Ovary (tissue), 9 donors: Measurements from ENCODE around the gene CEACAM16. TPM values are rescaled to one million over a fixed set of nuclear protein-coding genes. Genes with fewer than 3 reads are reported as not detected.

Experiments used
- DNase-seq, 5 donors: peaks; one replicate each; pipeline ENCODE4 v3.0.0-alpha.2; 2019 to 2020
- H3K27ac ChIP-seq, 2 donors: fragments of 200-600 bp; one replicate each; pipeline versions ENCODE4 v1.5.1 to v1.8.0; 2019 to 2022
- H3K27me3 ChIP-seq: fragments of 200-600 bp; one replicate; pipeline ENCODE4 v1.8.0; 2022
- H3K36me3 ChIP-seq: fragments of 200-600 bp; sonication (generic); one replicate; pipeline ENCODE4 v1.5.1; 2019
- H3K4me1 ChIP-seq: one replicate; pipeline ENCODE4 v1.8.1; 2013; ENCODE audit warnings: mild to moderate bottlenecking, moderate library complexity; ENCODE audit not compliant: insufficient read depth
- H3K4me3 ChIP-seq: fragments of 200-600 bp; sonication (generic); one replicate; pipeline ENCODE4 v1.5.1; 2017
- H3K9me3 ChIP-seq, 2 donors: fragments of 200-600 bp in 1 of 2; sonication (generic) in 1 of 2; one replicate each; pipeline versions ENCODE4 v1.5.1 to v1.8.1; 2013 to 2019; ENCODE audit warnings: mild to moderate bottlenecking in 1 of 2, moderate library complexity in 1 of 2
- EP300 ChIP-seq: sonication (generic); formaldehyde crosslinking; IDR thresholded peaks from one replicate; pipeline ENCODE4 v1.6.1; 2017; ENCODE audit warnings: antibody characterized with exemption
- POLR2A ChIP-seq: fragments of 450-650 bp; IDR thresholded peaks from one replicate; pipeline ENCODE4 v1.6.1; 2017; ENCODE audit warnings: antibody characterized with exemption, mild to moderate bottlenecking, moderate library complexity
- WGBS, 3 donors: extraction: QIAGEN DNeasy Blood & Tissue Kit in 1 of 3; methylation state at CpG; one replicate each; pipeline versions ENCODE4 v1.1.5 to v1.1.7; 2013 to 2017; 5-methylcytosine and 5-hydroxymethylcytosine counted together
- intact Hi-C, 4 donors: fragments of 100-400 bp; cut with DNase I; formaldehyde crosslinking; loops; one replicate each; pipeline versions ENCODE4 v1.11.0 to v1.15.1; 2022 to 2023
- polyA plus RNA-seq, 2 donors: library from polyadenylated mRNA; stranded (reverse); fragments of 200-250 nt in 1 of 2; fragments of 350-450 nt in 1 of 2; fragmentation: Illumina TruSeq in 1 of 2; extraction: RNeasy Lipid Tissue Mini Kit (QIAGEN cat#74804) in 1 of 2; gene quantifications; one replicate each; pipeline ENCODE4 v1.2.3, GENCODE V29; 2013 to 2014
- total RNA-seq, 7 donors: library from RNA; depleted of rRNA in 2 of 7; stranded (reverse); fragments of >200 nt in 2 of 7; fragmentation: NEBNext Ultra II Directional in 3 of 7; extraction: Animal tissue kit (Norgen Biotek cat#: 25700) in 3 of 7; gene quantifications; one replicate each; pipeline versions ENCODE4 v1.1.0 to v1.2.4, GENCODE V29; 2016 to 2023
- TF ChIP-seq, protein P1 (sequence below), 3 donors: fragments of 450-650 bp in 2 of 3; fragments of 200-600 bp in 1 of 3; IDR thresholded peaks; one replicate each; pipeline versions ENCODE4 v1.5.1 to v1.8.0; 2016 to 2022; ENCODE audit warnings: antibody characterized with exemption in 3 of 3, mild to moderate bottlenecking in 1 of 3
- donor health status: DM: no; HTN: no; CAD: no; lungs with moderate emphysema.
- donor health status: DM: no; HTN: no; CAD: no.
- donor health status: Bipolar disorder and iron deficiency.
- donor health status: DM: yes; HTN: yes; CAD: no.
- donor health status: DM: no; HTN: no; CAD: no.
- donor health status: DM: yes; HTN: yes; CAD: no.

CEACAM16 gene
- total and polyA plus RNA-seq, 9 donors = not detected

DNA sequence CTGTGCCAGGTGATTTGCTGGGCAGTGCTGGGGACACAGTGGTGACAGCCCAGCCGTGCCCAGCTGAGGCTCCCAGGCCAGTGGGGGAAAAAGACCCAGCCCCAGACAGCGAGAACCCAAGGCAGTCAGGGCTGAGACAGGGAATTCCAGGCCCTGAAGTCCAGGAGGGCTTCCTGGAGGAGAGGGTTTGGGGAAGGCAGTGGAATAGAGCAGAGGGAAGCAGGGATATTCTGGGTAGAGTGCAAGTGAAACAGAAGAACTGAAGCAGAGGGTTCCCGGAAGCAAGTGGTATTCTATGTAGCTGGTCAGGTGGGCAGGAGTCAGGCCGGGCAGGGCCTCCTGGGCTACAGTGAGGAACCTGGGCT, 1.3 kb upstream of the CEACAM16 start:
- Histone ChIP-seq H3K9me3 (no peaks in the 10 kb centered on the region), H3K36me3 (no peaks in the 10 kb centered on the region), H3K4me3 (no peak overlapping the region), H3K27me3 (no peaks in the 10 kb centered on the region), H3K4me1 (no peaks in the 10 kb centered on the region), H3K27ac (no peak overlapping the region)
- 79 to 85% (median 85%) methylated on average over 4 of the region's 4 CpGs for WGBS, 3 donors
- no peak for DNase-seq
- TF ChIP-seq POLR2A (no peak), EP300 (no peak)
- TF ChIP-seq, protein P1, sequence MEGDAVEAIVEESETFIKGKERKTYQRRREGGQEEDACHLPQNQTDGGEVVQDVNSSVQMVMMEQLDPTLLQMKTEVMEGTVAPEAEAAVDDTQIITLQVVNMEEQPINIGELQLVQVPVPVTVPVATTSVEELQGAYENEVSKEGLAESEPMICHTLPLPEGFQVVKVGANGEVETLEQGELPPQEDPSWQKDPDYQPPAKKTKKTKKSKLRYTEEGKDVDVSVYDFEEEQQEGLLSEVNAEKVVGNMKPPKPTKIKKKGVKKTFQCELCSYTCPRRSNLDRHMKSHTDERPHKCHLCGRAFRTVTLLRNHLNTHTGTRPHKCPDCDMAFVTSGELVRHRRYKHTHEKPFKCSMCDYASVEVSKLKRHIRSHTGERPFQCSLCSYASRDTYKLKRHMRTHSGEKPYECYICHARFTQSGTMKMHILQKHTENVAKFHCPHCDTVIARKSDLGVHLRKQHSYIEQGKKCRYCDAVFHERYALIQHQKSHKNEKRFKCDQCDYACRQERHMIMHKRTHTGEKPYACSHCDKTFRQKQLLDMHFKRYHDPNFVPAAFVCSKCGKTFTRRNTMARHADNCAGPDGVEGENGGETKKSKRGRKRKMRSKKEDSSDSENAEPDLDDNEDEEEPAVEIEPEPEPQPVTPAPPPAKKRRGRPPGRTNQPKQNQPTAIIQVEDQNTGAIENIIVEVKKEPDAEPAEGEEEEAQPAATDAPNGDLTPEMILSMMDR (IDR thresholded peaks at IDR 0.05) = no peak
- intact Hi-C loops = no loop called here

DNA sequence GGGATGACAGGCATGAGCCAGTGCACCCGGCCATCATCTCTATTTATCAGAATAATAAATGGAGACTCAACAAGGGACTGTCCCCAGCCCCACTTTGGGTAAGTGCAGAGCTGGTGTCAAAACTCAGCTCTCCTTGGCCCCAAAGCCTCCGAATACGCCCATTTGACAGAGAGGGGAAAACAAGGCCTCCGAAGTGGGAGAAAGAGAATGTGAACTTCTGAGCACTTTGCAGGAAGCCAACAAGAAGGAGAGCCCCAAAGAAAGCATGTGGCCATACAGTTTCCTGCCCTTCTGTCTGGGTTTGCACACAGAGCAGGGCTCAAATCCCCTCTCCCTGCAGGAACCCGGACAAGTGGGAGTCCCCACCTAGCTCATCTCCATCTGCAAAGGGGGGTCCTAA, 1.6 kb downstream of the CEACAM16 start:
- Histone ChIP-seq H3K9me3 (no peaks in the 10 kb centered on the region), H3K27me3 (no peaks in the 10 kb centered on the region), H3K36me3 (no peaks in the 10 kb centered on the region), H3K4me1 (no peaks in the 10 kb centered on the region), H3K27ac (no peak overlapping the region), H3K4me3 (no peak overlapping the region)
- WGBS, 3 donors = 90 to 93% (median 90%) methylated on average over 5 of the region's 5 CpGs
- intact Hi-C loops = no loop called here
- no peak for TF ChIP-seq EP300
- no peak for TF ChIP-seq POLR2A
- TF ChIP-seq, protein P1 (IDR thresholded peaks at IDR 0.05) = no peak
- DNase-seq = no peak

DNA sequence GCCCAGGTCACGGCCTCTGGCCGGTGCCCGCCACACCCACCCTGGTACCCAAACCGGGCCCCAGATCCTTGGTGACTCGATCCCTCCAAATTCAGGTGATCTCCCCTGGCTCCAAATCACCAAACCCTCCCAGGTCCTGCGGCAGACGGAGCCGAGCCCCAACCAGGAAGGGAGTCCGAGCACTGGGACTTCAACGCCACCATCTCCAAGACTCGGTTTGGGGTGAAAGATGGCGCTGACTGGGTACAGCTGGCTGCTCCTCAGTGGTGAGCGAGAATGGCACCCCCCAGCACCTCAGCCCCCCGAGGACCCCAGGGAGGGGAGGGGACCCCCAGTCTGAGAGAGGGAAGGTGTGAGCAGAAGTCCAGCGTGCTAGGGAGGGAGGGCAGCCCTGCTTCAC, 2.3 kb downstream of the CEACAM16 start:
- H3K9me3 ChIP-seq = no peaks in the 10 kb centered on the region
- H3K4me3 ChIP-seq = no peak overlapping the region
- 81 to 85% (median 84%) methylated on average over 15 of the region's 15 CpGs for WGBS, 3 donors
- no peaks in the 10 kb centered on the region for H3K36me3 ChIP-seq
- no peak overlapping the region for H3K27ac ChIP-seq
- intact Hi-C loops = no loop called here
- no peaks in the 10 kb centered on the region for H3K27me3 ChIP-seq
- no peaks in the 10 kb centered on the region for H3K4me1 ChIP-seq
- TF ChIP-seq EP300 (no peak), POLR2A (no peak)
- TF ChIP-seq, protein P1 (IDR thresholded peaks at IDR 0.05) = no peak
- no peak for DNase-seq

DNA sequence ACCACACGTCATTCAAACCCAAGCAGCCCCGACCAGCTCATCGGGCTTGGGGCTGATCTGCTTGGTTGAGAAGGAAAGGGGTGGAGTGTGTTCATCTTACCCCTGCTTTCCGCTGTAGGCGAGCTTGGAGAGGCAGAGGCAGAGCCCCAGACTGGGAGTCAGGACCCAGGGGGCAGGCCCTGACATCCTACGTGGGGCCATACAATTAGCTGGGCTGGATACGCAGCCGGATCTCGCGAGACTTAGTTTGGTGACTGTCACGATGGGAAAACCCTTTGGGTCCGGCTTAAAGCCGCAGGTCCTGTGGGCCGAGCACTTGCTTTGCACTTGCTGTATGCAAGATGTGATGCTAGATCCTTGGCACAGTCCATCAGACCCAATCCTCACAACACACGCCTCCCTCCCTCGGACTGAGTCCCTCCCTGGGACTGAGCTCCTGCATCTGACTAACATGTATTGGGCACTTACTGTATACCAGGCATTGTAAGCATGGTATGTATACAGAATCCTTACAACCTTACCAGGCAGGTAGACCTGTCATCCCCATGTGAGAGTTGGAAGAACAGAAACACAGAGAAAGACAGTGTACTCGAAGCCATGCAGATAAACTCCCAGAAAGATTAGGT, 3.7 kb downstream of the CEACAM16 start:
- WGBS, 3 donors = 83 to 89% (median 86%) methylated on average over 17 of the region's 17 CpGs
- Histone ChIP-seq H3K27me3 (no peaks in the 10 kb centered on the region), H3K9me3 (no peaks in the 10 kb centered on the region), H3K27ac (no peak overlapping the region), H3K4me3 (no peak overlapping the region), H3K4me1 (no peaks in the 10 kb centered on the region), H3K36me3 (no peaks in the 10 kb centered on the region)
- no peak for TF ChIP-seq EP300
- TF ChIP-seq POLR2A = no peak
- TF ChIP-seq, protein P1 (IDR thresholded peaks at IDR 0.05) = no peak
- intact Hi-C loops = no loop called here
- no peak for DNase-seq
